K562 (cell line): ENCODE results near the gene ACAP3. TPM values are rescaled to one million over a fixed set of nuclear protein-coding genes. Genes with fewer than 3 reads are reported as not detected.

Source experiments
- JUNB ChIP-seq: fragments of 450-650 bp; formaldehyde crosslinking; conservative IDR thresholded peaks from 2 replicates; pipeline ENCODE4 v1.4.0; 2020; ENCODE audit warnings: mild to moderate bottlenecking
- KLF6 ChIP-seq: fragments of 250-450 bp; sonication (Bioruptor Pico); IDR thresholded peaks from 2 replicates; pipeline ENCODE4 v1.4.0; 2020; ENCODE audit warnings: mild to moderate bottlenecking, moderate library complexity, borderline replicate concordance
- POLR2G ChIP-seq: fragments of 200-400 bp; formaldehyde crosslinking; IDR thresholded peaks from 2 replicates; pipeline ENCODE4 v1.6.1; 2017; ENCODE audit warnings: low read depth, mild to moderate bottlenecking, antibody characterized with exemption, low read length, moderate library complexity
- RAD21 ChIP-seq, 2 experiments: fragments of 250-450 bp in 1 of 2; fragments of 450-650 bp in 1 of 2; sonication (Bioruptor Pico) in 1 of 2; formaldehyde crosslinking in 1 of 2; IDR thresholded peaks in 1 of 2; conservative IDR thresholded peaks in 1 of 2; 2 replicates each; pipeline versions ENCODE4 v1.4.0 to v1.8.0; 2020 to 2022; ENCODE audit warnings: mild to moderate bottlenecking in 2 of 2, moderate library complexity in 1 of 2
- RB1 ChIP-seq: fragments of 450-650 bp; IDR thresholded peaks from 2 replicates; pipeline ENCODE4 v1.6.1; 2017; ENCODE audit warnings: low read depth, mild to moderate bottlenecking
- RBFOX2 ChIP-seq: fragments of 200-400 bp; formaldehyde crosslinking; IDR thresholded peaks from 2 replicates; pipeline ENCODE4 v1.6.1; 2017; ENCODE audit warnings: low read depth, mild to moderate bottlenecking, low read length, moderate library complexity
- REST ChIP-seq, 2 experiments: fragments of 450-650 bp; formaldehyde crosslinking in 1 of 2; IDR thresholded peaks; 2 replicates each; pipeline versions ENCODE4 v1.4.0 to v1.6.1; 2014 to 2020; ENCODE audit warnings: mild to moderate bottlenecking in 2 of 2, borderline replicate concordance in 1 of 2, low read depth in 1 of 2
- ZBTB7A ChIP-seq: IDR thresholded peaks from 2 replicates; pipeline ENCODE4 v1.6.1; 2011; ENCODE audit warnings: low read depth, mild to moderate bottlenecking, low read length, moderate library complexity, borderline replicate concordance; ENCODE audit not compliant: control insufficient read depth
- polyA plus RNA-seq, 8 experiments: library from polyadenylated mRNA; depleted of rRNA in 4 of 8; stranded (reverse) in 5 of 8; unstranded in 3 of 8; fragments of >200 nt; fragmentation: Nextera tagmentation in 2 of 8; fragmentation: Illumina TruSeq in 1 of 8; extraction: Ambion mirVana in 2 of 8; extraction: Trizol in 1 of 8; gene quantifications; 2 replicates each; pipeline versions ENCODE4 v1.2.1 to v1.2.3, GENCODE V29; 2011 to 2014; ENCODE audit warnings: inconsistent platforms in 1 of 8, missing spikeins in 1 of 8
- total RNA-seq, 7 experiments: library from RNA; depleted of rRNA in 6 of 7; stranded (reverse); fragments of >200 nt in 6 of 7; fragmentation: Illumina TruSeq in 2 of 7; extraction: Trizol in 2 of 7; gene quantifications; 2 replicates each; pipeline versions ENCODE4 v1.2.1 to v1.2.3, GENCODE V29; 2011 to 2021; ENCODE audit warnings: low replicate concordance in 1 of 7
- TF ChIP-seq, protein P1 (sequence below): fragments of 450-650 bp; formaldehyde crosslinking; IDR thresholded peaks from 2 replicates; pipeline ENCODE4 v1.4.0; 2022; ENCODE audit warnings: missing genetic modification characterization
- TF ChIP-seq, protein P2 (sequence below): fragments of 200-800 bp; sonication (Bioruptor generic); IDR thresholded peaks from 2 replicates; pipeline ENCODE4 v1.6.1; 2017; ENCODE audit warnings: missing genetic modification characterization, missing compliant biosample characterization

The ACAP3 gene
- total and polyA plus RNA-seq, 9 of the 15 experiments (the other 6 are each of a cell fraction or from before 2014, with no cell fraction given): 0.01 to 49.0 (median 12.0) TPM

- TF ChIP-seq, protein P1, sequence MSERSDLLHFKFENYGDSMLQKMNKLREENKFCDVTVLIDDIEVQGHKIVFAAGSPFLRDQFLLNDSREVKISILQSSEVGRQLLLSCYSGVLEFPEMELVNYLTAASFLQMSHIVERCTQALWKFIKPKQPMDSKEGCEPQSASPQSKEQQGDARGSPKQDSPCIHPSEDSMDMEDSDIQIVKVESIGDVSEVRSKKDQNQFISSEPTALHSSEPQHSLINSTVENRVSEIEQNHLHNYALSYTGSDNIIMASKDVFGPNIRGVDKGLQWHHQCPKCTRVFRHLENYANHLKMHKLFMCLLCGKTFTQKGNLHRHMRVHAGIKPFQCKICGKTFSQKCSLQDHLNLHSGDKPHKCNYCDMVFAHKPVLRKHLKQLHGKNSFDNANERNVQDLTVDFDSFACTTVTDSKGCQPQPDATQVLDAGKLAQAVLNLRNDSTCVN (CRISPR knock-in tag): no peak
- TF ChIP-seq REST (IDR thresholded peaks at IDR 0.05; ENCODE audit: borderline replicate concordance) (0 out of 2 replicates have a peak, but pooled peaks have one; percentile 10), REST (CRISPR knock-in tag; IDR thresholded peaks at IDR 0.05; ENCODE audit: low read depth) (no peak), RBFOX2 (0 out of 2 replicates have a peak, but pooled peaks have one; percentile 25), RAD21 (CRISPR knock-in tag; conservative IDR thresholded peaks at IDR 0.05 in 1 of 2, IDR thresholded peaks at IDR 0.05 in 1 of 2) (peak in 1 of 2 experiments; percentile 28; a peak in 1 of 4 replicates), JUNB (no peak), KLF6 (CRISPR knock-in tag) (no peak), POLR2G (peak; percentile 48; the same call in 1 of the 2 replicates), ZBTB7A (peak; percentile 64; the same call in 1 of the 2 replicates), RB1 (0 out of 2 replicates have a peak, but pooled peaks have one; percentile 2)
- TF ChIP-seq, protein P2, sequence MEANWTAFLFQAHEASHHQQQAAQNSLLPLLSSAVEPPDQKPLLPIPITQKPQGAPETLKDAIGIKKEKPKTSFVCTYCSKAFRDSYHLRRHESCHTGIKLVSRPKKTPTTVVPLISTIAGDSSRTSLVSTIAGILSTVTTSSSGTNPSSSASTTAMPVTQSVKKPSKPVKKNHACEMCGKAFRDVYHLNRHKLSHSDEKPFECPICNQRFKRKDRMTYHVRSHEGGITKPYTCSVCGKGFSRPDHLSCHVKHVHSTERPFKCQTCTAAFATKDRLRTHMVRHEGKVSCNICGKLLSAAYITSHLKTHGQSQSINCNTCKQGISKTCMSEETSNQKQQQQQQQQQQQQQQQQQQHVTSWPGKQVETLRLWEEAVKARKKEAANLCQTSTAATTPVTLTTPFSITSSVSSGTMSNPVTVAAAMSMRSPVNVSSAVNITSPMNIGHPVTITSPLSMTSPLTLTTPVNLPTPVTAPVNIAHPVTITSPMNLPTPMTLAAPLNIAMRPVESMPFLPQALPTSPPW (CRISPR knock-in tag): no peak
These were observed 5.7 kb downstream of the ACAP3 start (continued) for GRCh38 chr1:1302006-1302430.
